NCI-H345 (cell line): ENCODE results near the gene CDK11B.
"Not testable (repeated sequence)": the region's sequence is repeated elsewhere in the genome, so short reads cannot be mapped to it uniquely, and the experiment has no call there.

ENCODE experiments used
- DNase-seq: peaks from one replicate; lab custom pipeline; 2025; lab: John Stamatoyannopoulos, UW

The CDK11B gene

GRCh38 chr1:1662392-1662791, 3.6 kb upstream of the CDK11B start:
- not testable (repeated sequence) for DNase-seq

DNA sequence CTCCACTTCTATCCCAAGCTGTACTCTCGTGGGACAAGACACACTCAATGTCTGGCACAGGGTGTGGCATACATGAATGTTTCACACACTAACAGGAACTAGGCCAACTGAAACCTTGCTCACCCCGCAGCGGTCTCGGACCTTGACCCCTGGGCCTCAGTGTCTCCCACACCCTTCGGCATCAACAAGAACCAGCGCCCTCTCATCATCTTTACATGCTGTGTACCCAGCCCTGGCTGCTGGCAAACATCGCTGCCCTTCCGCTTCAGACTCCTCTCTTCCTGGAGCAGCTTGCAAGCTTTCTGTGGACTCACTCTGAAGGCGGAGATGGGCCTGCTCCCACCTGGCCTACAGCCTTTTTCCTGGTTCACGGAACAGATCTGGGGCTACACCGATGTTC, 10.5 kb downstream of the CDK11B start:
- not testable (repeated sequence) for DNase-seq

- DNase-seq, result not testable (repeated sequence)
Observed at GRCh38 chr1:1647567-1648241, 11.1 kb downstream of the CDK11B start.

GRCh38 chr1:1646326-1646725, 12.5 kb downstream of the CDK11B start:
- DNase-seq, result not testable (repeated sequence)

DNA sequence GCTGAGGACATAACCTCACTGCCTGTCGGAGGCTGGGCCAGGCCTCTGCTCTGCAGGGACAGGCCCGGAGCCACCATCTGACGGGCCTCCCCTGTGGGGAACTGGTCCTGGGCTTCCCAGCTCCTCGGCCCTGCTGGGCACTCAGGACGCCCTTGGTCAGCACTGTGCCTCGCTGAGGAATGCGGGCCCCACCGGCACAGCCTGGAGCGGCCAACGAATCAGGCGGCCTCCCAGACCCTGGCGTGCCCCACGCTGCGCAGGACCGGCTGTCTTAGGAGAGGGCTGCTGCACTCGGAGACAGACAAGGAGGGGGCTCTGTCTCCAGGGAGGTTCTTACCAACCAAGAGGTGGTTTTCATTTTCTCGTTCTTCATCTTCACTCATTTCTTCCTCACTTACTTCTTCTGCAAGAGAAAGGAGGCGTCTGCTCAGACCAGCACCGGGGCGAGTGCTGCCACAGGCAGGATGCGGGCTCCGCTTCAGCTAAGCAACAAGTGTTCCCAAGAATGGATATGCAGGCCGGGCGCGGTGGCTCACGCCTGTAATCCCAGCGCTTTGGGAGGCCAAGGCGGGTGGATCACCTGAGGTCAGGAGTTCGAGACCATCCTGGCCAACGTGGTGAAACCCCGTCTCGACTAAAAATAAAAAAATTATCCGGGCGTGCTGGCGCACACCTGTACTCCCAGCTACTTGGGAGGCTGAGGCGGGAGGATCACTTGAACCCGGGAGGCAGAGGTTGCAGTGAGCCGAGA, 17.9 kb downstream of the CDK11B start:
- not testable (repeated sequence) for DNase-seq

DNA sequence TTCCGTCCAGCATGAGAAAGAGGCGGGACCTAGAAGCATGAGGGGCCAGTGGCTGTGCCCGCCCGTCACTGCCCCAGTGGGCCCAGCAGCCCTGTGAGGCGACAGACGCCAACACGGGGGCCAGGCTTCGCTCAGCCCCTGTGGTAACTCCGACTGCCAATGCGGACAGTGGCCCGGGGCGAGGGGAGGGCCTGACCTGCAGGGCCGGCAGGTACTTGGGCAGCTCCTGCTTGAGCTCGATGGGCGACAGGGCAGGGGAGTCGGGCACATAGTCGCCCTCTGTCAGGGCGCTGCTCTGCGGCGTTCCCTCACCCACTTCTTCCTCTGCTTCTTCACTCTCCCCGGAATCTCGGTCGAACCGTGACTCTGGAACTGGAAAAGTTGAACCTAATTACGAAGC, 18.7 kb downstream of the CDK11B start:
- DNase-seq, result not testable (repeated sequence)

DNA sequence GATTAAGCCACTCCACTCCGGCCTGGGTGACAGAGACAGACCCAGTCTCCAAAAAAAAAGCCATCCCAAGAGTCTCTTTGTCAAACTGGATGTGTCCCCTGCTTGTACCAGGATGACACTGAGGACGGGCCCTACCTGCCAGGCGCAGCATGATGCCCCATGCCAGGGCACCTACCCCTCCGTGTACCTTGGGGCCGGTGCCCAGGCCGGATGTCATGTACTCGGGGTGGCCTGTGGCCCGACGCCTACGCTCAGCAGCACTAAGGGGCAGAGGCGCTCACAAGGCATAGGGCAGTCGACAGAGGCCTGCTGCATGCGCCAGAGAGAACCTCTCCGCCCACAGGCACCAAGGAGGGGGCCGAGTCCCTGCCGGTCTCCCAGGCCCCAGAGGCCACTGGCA, 19.4 kb downstream of the CDK11B start:
- DNase-seq, result not testable (repeated sequence)

- not testable (repeated sequence) for DNase-seq
Observed at GRCh38 chr1:1638528-1638927, 20.3 kb downstream of the CDK11B start.

DNA sequence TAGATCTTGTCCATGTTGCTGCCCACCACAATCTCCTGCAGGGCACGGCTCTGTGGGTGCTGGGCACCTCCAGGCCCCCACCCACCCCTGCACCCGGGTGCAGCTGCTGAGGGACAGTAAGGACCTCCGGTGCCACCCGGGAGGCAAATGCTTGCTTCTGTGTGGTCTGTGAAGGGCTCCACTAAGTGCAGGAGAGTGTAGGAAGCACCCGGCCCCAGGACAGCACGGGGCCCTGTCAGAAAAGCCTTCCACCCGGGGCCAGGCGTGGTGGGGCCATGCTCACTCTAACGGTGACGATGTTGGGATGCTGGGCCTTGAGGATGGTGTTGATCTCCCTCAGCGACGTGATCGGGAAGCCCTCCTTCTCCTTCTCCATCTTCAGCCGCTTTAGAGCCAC, 21.3 kb downstream of the CDK11B start:
- not testable (repeated sequence) for DNase-seq

DNA sequence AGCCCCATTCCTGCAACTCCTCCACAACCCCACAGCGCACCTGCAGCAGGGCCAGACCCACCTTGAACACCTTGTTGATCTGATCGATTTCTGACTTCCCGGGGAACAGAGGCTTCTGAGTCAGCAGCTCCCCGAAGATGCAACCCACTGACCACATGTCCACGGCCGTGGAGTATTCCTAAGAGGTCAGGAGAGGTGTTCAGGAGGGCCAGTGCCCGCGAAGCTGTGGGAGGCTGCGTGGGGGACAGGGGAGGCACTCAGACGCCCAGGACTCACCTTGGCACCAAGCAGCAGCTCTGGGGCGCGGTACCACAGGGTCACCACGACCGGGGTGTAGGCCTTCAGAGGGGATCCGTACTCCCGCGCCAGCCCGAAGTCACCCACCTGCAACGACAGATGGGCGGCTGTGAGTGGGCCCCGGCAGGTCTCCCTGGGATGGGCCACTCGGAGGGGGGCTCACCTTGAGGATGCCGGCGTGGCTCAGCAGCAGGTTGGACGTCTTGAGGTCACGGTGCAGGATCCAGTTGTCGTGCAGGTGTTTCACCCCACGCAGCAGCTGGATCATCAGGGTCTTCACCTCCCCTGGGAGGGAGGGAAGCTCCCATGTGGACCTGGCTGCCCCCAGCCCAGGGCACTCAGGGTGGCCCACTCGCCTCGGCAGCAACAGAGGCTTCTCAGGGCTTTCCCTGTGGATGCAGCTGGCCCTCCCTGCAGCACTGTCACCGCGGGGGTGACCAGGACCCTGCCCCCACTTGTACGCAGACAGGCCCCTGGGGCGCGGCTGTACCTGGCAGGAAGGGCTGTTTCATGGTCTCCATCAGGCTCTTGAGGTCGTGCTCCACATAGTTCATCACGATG, 22.0 kb downstream of the CDK11B start:
- DNase-seq, result not testable (repeated sequence)

GRCh38 chr1:1634613-1635012, 24.2 kb downstream of the CDK11B start:
- DNase-seq, result not testable (repeated sequence)

DNA sequence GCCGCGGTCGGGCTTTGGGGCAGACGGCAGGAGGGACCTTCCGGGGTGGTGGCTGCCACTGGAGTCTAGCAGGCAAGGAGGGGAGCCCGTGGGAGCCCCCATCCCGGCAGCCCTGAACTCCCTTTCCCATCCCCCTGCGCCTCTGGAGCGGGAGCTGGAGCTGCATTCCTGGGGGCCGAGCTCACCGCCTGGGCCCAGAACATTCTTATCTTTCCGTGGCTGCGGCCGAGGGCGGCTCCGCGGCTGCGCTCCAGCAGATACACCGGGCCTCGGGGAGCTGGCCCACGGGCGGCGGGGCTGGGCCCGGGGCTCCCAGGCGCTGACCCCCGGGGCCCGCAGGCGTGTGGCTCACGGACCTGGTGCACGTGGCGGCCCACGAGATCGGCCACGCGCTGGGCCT, 25.4 kb downstream of the CDK11B start:
- DNase-seq, result not testable (repeated sequence)

DNA sequence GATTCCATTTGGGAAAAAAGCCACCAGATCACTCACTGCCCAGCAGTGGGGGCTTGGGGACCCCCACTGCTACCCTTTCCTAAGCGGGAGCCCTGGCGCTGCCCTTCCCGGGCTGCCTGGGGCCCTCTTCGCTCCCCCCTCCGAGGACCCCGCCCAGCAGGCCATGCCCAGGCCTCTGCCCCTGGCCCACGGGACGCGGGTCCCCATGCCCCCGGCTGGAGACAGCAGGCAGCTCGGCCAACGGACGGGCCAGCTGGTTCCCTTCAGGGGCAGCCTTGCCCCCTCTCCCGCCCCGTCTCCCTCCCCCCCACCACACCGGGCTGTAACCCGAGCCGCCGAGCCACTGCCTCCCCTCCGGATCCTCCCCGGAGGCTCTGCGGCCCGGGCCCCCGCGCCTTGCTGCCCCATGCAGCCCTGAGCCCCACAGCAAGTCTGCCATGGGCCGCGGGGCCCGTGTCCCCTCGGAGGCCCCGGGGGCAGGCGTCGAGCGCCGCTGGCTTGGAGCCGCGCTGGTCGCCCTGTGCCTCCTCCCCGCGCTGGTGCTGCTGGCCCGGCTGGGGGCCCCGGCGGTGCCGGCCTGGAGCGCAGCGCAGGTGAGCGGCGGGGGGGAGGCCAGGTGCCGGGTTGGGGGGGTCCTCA, 26.9 kb downstream of the CDK11B start, which contains the start of gene MMP23B:
Gene MMP23B, plus strand, starts transcription at position 392 of the 639 bp plus-strand sequence. Its CDS starts 46 bp downstream, at position 438.
- peak; percentile 7 for DNase-seq

DNA sequence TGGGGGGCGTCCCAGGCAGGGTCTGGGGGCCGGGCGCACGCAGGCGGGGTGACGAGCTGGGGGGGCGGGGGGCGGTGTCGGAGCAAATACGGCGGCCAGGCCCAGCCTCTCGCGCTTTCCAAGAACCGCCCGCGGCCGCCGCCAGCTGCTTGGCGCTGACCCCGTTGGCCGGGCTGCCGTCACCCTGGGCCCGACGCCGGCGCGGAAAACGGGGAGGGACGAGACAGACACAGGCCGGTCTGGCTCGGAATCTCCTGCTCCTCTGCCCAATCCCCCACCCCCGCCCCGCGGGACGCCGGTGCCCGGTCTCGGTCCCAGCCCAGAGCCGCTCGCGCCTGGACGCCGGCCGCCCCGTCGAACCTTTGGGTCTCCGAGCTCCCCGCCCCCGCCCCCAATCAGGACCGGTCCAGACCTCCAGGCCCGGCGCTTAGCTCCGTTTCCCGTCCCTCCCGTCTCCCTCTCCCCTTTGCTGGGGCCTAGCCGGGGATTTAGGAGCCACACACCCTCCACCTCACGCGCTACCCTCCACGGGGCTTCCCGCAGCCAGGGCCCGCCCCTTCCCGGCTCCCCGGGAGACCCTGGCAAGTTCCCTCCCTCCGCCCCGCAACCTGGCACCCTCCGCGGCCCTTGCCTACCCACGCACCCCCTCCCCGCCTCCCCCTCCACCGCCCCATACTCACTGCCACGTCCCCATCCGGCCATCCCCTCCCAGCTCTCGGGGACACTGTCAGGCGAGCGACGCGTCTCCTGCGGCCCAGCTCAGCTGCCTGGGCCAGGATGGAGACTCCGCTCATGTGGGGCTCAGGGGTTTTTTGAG, 27.6 kb downstream of the CDK11B start:
- no peak for DNase-seq

GRCh38 chr1:1630191-1630964, 28.4 kb downstream of the CDK11B start:
- peak; percentile 15 for DNase-seq

DNA sequence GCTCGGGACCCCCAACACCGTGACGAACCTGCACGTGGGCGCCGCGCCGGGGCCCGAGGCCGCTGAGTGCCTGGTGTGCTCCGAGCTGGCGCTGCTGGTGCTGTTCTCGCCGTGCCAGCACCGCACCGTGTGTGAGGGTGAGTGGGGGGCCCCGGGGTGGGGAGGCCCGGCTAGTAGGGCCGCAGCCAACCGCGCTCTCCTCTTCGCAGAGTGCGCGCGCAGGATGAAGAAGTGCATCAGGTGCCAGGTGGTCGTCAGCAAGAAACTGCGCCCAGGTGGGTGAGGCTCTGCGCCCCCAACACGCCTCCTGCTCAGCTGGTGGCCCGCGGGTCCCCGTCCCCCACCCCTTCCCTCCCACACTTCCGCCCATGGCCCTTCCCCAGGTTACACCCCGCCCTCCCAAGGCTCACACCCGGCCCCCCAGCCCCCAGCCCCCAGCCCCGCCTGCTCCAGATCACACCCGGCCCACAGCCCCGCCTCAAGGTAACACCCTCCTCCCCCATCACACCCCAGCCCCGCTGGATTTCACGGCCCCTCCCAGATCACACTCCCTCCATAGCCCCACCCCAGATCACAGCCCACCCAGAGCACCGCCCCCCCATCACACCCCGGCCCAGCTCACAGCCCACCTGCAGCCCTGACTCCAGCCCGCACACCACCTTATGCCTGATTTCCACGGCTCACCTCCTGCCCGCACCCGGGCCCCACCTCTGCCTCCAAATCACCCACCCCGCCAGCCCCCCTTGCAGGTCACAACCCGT, 29.2 kb downstream of the CDK11B start:
- no peak for DNase-seq

- DNase-seq, result no peak
Observed at GRCh38 chr1:1628754-1629429, 29.9 kb downstream of the CDK11B start.

- no peak for DNase-seq
Observed at GRCh38 chr1:1627829-1628753, 30.7 kb downstream of the CDK11B start.
